ENCODE measurements around the gene POMT2.
"Not testable (repeated sequence)": the region's sequence is repeated elsewhere in the genome, so short reads cannot be mapped to it uniquely, and the experiment has no call there.

Gene POMT2

DNA sequence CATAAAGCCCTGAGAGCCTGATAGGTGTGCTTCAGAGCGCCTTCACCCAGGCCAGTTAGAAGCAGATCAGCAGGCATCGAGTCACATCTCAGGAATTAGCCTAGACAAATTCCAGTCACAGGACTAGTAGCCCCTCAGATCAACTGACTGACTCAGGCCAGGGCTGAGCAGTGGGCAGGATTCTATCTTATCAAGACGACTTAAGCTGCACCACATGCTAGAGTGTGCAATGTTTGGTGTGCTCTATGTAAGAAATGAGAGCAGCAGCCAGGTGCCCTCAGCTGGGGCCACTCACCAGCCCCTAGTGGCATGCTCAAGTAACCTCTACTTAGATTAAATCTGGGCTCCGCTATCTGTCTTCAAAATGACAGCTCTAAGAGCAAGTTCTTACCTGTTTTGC is 30.0 kb downstream of the POMT2 start:
- Histone ChIP-seq H3K9ac (ENCODE audit: low read length) (no peak overlapping the region), H3K4me3 (ENCODE audit: low read depth in 1 of 2, low read length in 2 of 2) (no peak overlapping the region), H3K9me3 (ENCODE audit: low read length) (no peaks in the 10 kb centered on the region), H3K4me1 (ENCODE audit: insufficient read depth, low read length) (no peaks in the 10 kb centered on the region), H3K27ac (ENCODE audit: low read depth, low read length) (no peak overlapping the region), H3K27me3 (ENCODE audit: control insufficient read depth in 1 of 2, insufficient read depth in 2 of 2, low read length in 2 of 2) (no peaks in the 10 kb centered on the region), H3K36me3 (ENCODE audit: insufficient read depth, low read length) (peaks cover 46% of the 10 kb centered on the region)

DNA sequence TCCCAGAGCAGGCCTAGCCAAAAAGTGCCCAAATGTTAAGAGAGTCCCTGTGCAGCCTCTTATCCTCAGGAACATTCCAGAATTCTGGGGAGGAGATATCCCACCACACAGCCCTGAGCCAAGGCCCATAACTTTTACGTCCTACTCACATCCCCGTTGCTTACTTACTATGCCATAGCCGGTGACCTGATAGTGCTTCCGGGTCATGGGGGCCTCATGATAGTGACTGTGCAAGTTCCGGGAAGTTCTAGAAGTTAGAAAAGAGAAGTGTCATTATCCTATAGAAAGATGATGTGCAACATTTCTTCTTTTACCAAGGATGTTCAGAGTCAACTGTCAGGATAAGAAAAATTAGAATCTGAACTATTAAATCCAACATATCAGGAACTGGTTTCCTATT is 34.1 kb downstream of the POMT2 start:
- Histone ChIP-seq H3K27me3 (ENCODE audit: control insufficient read depth in 1 of 2, insufficient read depth in 2 of 2, low read length in 2 of 2) (no peaks in the 10 kb centered on the region), H3K4me1 (ENCODE audit: insufficient read depth, low read length) (no peaks in the 10 kb centered on the region), H3K4me3 (ENCODE audit: low read depth in 1 of 2, low read length in 2 of 2) (no peak overlapping the region), H3K27ac (ENCODE audit: low read depth, low read length) (no peak overlapping the region), H3K9me3 (ENCODE audit: low read length) (no peaks in the 10 kb centered on the region), H3K9ac (ENCODE audit: low read length) (no peak overlapping the region), H3K36me3 (ENCODE audit: insufficient read depth, low read length) (peaks cover 70% of the 10 kb centered on the region)

DNA sequence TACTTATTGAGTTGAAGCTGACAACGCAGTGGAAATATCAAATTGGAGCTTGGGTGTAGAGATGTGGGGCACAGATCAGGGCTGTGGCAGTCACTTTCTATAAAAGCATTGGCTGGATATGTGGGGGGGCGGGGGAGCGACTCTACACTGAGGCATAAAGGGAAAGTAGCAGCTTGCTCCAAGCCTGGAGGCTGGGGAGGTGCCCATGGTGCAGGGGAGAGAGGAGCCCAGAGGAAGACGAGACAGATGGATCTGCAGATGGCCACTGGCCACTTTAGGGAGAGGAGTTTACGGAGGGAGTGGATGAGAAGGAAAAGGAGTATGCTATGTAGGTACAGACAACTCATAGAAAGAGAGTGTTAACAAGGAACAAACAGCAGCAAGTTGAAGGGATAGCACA is 36.2 kb downstream of the POMT2 start:
- Histone ChIP-seq H3K27ac (ENCODE audit: low read depth, low read length) (no peak overlapping the region), H3K4me1 (ENCODE audit: insufficient read depth, low read length) (no peaks in the 10 kb centered on the region), H3K4me3 (ENCODE audit: low read depth in 1 of 2, low read length in 2 of 2) (no peak overlapping the region), H3K9ac (ENCODE audit: low read length) (no peak overlapping the region), H3K36me3 (ENCODE audit: insufficient read depth, low read length) (peaks cover 62% of the 10 kb centered on the region), H3K27me3 (ENCODE audit: control insufficient read depth in 1 of 2, insufficient read depth in 2 of 2, low read length in 2 of 2) (no peaks in the 10 kb centered on the region), H3K9me3 (ENCODE audit: low read length) (no peaks in the 10 kb centered on the region)

DNA sequence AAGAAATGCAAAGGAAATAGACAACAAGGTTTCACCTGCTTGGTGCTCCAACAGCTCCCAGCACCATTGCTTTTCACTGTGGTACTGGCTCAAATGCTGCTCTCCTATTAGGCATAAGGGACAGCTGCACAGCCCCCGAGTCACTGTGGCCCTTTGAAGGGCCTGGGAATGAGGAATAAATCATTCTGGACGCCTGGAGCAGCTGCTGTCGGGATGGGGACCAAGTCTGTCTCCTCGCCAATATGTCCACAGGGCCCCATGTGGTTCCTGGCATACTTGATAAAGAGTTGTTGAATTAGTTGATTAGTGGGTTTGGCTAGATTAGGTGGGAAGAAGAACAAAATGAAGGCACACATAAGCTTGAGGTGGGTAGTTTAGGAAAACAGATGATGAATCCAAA is 36.6 kb downstream of the POMT2 start:
- no peak overlapping the region for H3K27ac ChIP-seq (ENCODE audit: low read depth, low read length)
- peaks cover 65% of the 10 kb centered on the region for H3K36me3 ChIP-seq (ENCODE audit: insufficient read depth, low read length)
- no peak overlapping the region for H3K4me3 ChIP-seq (ENCODE audit: low read depth in 1 of 2, low read length in 2 of 2)
- H3K4me1 ChIP-seq (ENCODE audit: insufficient read depth, low read length), result no peaks in the 10 kb centered on the region
- H3K27me3 ChIP-seq (ENCODE audit: control insufficient read depth in 1 of 2, insufficient read depth in 2 of 2, low read length in 2 of 2), result no peaks in the 10 kb centered on the region
- H3K9me3 ChIP-seq (ENCODE audit: low read length), result no peaks in the 10 kb centered on the region
- no peak overlapping the region for H3K9ac ChIP-seq (ENCODE audit: low read length)

DNA sequence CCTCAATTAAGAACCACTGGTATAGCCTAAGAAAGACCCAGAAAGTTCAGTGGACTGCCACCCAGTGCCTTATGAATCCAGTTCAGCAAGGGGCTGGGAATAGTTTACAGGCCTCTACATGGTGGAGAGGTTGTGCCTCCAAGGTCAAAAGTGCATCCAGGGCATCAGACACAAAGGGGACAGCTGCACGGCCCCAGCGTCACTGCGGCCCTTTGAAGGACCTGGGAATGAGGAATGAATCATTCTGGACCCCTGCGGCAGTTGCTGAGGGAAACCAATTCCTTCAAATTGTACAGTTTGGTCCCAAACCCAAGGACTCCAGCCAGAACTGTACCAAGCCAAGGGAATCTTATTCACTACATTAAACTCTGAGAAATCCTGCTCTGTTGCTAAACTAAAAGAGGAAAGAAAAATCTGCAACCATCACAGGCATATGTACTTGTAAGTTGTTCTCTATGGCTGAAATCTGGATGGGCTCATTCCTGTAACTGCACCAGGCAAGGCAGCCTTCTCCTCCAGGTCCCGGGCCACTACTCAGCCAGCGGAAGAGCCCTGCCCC is 38.8 kb downstream of the POMT2 start:
- Histone ChIP-seq H3K27me3 (ENCODE audit: control insufficient read depth in 1 of 2, insufficient read depth in 2 of 2, low read length in 2 of 2) (no peaks in the 10 kb centered on the region), H3K4me3 (ENCODE audit: low read depth in 1 of 2, low read length in 2 of 2) (no peak overlapping the region), H3K27ac (ENCODE audit: low read depth, low read length) (no peak overlapping the region), H3K36me3 (ENCODE audit: insufficient read depth, low read length) (peaks cover 62% of the 10 kb centered on the region), H3K9me3 (ENCODE audit: low read length) (no peaks in the 10 kb centered on the region), H3K4me1 (ENCODE audit: insufficient read depth, low read length) (no peaks in the 10 kb centered on the region), H3K9ac (ENCODE audit: low read length) (no peak overlapping the region)

DNA sequence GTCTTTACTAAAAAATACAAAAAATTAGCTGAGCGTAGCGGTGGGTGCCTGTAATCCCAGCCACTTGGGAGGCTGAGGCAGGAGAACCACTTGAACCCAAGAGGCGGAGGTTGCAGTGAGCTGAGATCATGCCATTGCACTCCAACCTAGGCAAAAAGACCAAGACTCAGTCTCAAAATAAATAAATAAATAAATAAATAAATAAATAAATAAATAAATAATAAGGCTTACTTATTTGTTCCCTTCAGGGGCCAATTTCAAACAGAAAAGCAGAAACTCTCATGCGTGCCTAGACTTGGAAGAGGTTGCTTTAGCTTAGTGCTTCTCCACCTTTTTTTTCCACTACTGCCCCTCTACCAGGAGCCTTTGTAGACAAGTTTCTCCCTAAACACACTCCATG is 39.8 kb downstream of the POMT2 start:
- H3K27ac ChIP-seq (ENCODE audit: low read depth, low read length); H3K27me3 ChIP-seq (ENCODE audit: control insufficient read depth in 1 of 2, insufficient read depth in 2 of 2, low read length in 2 of 2); H3K4me1 ChIP-seq (ENCODE audit: insufficient read depth, low read length); H3K9ac ChIP-seq (ENCODE audit: low read length); H3K9me3 ChIP-seq (ENCODE audit: low read length); H3K4me3 ChIP-seq (ENCODE audit: low read depth in 1 of 2, low read length in 2 of 2): not testable (repeated sequence)
- peaks cover 52% of the 10 kb centered on the region for H3K36me3 ChIP-seq (ENCODE audit: insufficient read depth, low read length)

DNA sequence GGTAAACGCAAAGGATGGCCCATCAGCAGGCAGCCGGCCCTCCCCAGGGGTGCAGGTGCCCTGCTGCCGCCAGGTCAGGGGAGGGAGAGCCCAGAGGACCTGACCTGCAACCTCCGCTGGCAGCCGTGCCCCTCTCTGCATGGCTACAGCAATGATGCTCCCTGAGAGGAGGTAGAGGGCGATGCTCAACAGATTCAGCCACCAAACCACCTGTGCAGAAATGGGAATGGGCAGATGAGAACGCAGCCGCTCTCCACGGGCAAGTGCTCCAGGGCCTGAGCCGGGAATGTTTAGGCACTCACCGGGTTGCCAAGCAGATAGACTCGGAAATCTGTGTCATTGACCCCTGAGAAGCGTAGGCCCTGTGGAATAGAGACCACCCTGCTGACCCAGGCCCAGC is 41.0 kb downstream of the POMT2 start:
- no peak overlapping the region for H3K4me3 ChIP-seq (ENCODE audit: low read depth in 1 of 2, low read length in 2 of 2)
- H3K36me3 ChIP-seq (ENCODE audit: insufficient read depth, low read length), result peaks cover 40% of the 10 kb centered on the region
- no peaks in the 10 kb centered on the region for H3K27me3 ChIP-seq (ENCODE audit: control insufficient read depth in 1 of 2, insufficient read depth in 2 of 2, low read length in 2 of 2)
- H3K9me3 ChIP-seq (ENCODE audit: low read length), result no peaks in the 10 kb centered on the region
- H3K4me1 ChIP-seq (ENCODE audit: insufficient read depth, low read length), result no peaks in the 10 kb centered on the region
- H3K27ac ChIP-seq (ENCODE audit: low read depth, low read length), result no peak overlapping the region
- H3K9ac ChIP-seq (ENCODE audit: low read length), result no peak overlapping the region

DNA sequence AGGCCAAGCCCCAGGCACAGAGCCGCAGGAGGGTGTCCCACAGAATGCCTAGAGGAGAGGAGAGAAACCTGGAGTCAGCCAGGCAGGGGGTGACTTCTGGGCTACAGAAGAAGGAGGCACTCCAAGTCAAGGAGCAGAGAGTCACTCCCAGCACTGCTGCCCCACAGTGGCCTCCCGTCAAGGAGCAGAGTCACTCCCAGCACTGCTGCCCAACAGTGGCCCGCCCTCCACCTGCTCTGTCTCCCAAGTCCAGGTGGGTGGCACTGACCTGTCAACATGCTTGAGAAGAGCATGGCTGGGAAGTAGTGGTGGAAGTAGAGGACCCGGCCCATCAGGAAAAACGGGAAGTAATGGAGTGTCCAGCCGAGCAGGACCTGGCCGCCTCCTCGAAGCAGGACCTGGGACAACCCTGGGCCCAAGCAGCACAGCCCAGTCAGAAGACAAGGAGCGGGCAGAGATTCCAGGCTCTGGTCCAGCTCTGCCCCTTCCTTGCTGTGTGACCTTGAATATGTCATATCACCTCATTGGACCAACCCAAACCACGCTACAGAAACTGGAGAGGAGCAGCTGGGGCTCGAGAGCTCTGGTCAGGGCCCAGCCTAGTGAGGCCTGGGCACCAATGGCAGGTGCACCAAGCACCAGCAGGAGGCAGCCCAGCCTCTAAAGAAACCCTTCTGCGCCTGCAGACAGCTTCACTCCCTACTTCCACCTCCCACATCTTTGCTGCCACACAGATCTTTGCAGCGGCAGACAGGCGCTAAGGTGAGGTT is 42.0 kb downstream of the POMT2 start:
- H3K9ac ChIP-seq (ENCODE audit: low read length), result no peak overlapping the region
- H3K4me1 ChIP-seq (ENCODE audit: insufficient read depth, low read length), result no peaks in the 10 kb centered on the region
- H3K4me3 ChIP-seq (ENCODE audit: low read depth in 1 of 2, low read length in 2 of 2), result no peak overlapping the region
- no peaks in the 10 kb centered on the region for H3K27me3 ChIP-seq (ENCODE audit: control insufficient read depth in 1 of 2, insufficient read depth in 2 of 2, low read length in 2 of 2)
- no peaks in the 10 kb centered on the region for H3K9me3 ChIP-seq (ENCODE audit: low read length)
- H3K36me3 ChIP-seq (ENCODE audit: insufficient read depth, low read length), result peaks cover 30% of the 10 kb centered on the region
- H3K27ac ChIP-seq (ENCODE audit: low read depth, low read length), result no peak overlapping the region

DNA sequence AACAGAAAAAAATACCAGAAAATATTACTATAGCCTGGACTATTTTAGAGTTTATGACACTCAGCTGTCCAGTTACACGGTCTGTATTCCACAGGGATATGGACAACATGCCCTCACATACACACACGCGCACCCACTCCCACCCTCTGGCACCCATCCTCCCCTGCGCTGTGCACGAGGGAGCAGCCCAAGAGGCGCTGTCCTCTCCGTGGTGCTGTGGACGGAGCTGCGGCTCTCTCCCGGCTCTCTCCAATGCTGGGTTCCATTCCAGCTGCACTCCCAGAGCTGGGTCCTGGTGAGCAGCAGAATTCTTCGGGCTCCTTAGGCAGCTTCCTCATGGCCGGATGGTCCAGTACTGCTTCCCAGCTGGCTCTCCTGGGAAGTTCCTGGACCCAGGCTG is 43.7 kb downstream of the POMT2 start:
- Histone ChIP-seq H3K9me3 (ENCODE audit: low read length) (no peaks in the 10 kb centered on the region), H3K9ac (ENCODE audit: low read length) (no peak overlapping the region), H3K27me3 (ENCODE audit: control insufficient read depth in 1 of 2, insufficient read depth in 2 of 2, low read length in 2 of 2) (peaks cover 0 to 9% of the 10 kb centered on the region in 2 donors), H3K4me1 (ENCODE audit: insufficient read depth, low read length) (no peaks in the 10 kb centered on the region), H3K27ac (ENCODE audit: low read depth, low read length) (no peak overlapping the region), H3K4me3 (ENCODE audit: low read depth in 1 of 2, low read length in 2 of 2) (no peak overlapping the region), H3K36me3 (ENCODE audit: insufficient read depth, low read length) (peaks cover 23% of the 10 kb centered on the region)

DNA sequence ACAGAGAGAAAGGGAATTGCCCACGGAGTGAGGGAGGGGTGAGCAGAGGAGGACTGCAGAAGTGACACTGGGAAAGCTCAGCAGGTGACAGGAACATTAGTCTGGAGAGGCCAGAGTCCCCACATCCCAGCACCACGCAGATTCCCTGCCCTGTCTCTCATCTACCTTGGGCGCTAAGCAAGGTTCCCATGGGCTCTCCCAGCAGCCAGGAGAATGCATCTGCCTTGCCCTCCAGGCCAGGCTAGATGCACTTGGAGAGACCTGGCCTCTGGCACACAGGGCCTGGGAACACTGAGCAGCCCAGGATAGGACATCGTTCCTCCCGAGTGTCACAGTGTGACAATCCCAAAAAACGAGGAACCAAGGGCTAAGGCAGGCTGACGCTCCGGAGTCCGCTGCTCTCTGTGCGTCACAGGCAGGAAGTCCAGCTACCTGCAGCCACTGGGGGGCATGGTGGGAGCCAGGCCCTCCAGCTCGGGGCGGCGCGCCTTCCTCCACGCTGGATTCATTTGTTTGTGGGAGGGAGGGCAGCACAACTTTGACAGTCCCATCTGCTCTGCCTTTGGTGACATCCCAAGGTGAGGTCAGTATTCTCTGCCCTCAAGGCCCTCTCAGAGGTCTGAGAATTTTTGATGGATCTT is 44.3 kb downstream of the POMT2 start:
- H3K4me1 ChIP-seq (ENCODE audit: insufficient read depth, low read length), result no peaks in the 10 kb centered on the region
- no peak overlapping the region for H3K27ac ChIP-seq (ENCODE audit: low read depth, low read length)
- peaks cover 23% of the 10 kb centered on the region for H3K36me3 ChIP-seq (ENCODE audit: insufficient read depth, low read length)
- no peak overlapping the region for H3K4me3 ChIP-seq (ENCODE audit: low read depth in 1 of 2, low read length in 2 of 2)
- H3K9ac ChIP-seq (ENCODE audit: low read length), result no peak overlapping the region
- peaks cover 0 to 10% of the 10 kb centered on the region in 2 donors for H3K27me3 ChIP-seq (ENCODE audit: control insufficient read depth in 1 of 2, insufficient read depth in 2 of 2, low read length in 2 of 2)
- no peaks in the 10 kb centered on the region for H3K9me3 ChIP-seq (ENCODE audit: low read length)

DNA sequence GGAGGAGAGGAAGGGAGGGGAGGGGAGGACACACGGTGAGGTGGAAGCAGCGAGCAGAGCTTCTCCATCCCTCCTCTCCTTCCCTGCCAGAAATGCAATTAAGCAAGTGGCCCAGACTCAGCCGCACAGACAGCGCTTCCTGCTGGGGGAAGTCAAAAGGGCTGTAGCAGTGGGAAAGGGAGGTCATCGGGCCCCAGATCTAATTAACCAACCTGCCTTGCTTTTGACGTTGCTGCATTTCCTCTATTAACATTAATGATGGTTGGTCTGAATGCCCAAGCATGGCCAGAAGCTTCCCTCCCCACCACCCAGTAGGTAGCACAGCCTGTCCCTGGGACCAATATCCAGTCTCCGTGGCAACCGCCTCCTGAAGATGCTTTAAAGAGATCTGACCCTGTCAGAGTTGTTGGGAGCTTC is 45.1 kb downstream of the POMT2 start:
- H3K4me3 ChIP-seq (ENCODE audit: low read depth in 1 of 2, low read length in 2 of 2), result no peak overlapping the region
- H3K27me3 ChIP-seq (ENCODE audit: control insufficient read depth in 1 of 2, insufficient read depth in 2 of 2, low read length in 2 of 2), result peaks cover 0 to 18% of the 10 kb centered on the region in 2 donors
- H3K4me1 ChIP-seq (ENCODE audit: insufficient read depth, low read length), result no peaks in the 10 kb centered on the region
- H3K9me3 ChIP-seq (ENCODE audit: low read length), result no peaks in the 10 kb centered on the region
- H3K36me3 ChIP-seq (ENCODE audit: insufficient read depth, low read length), result peaks cover 23% of the 10 kb centered on the region
- no peak overlapping the region for H3K9ac ChIP-seq (ENCODE audit: low read length)
- no peak overlapping the region for H3K27ac ChIP-seq (ENCODE audit: low read depth, low read length)

Measured in muscle layer of colon (tissue), 2 donors.